Measurements from ENCODE around the gene CCDC92.

CCDC92 gene

GRCh38 chr12:123931686-123932321 lies 40.8 kb downstream of the CCDC92 start:
- no peak overlapping the region for H3K4me3 ChIP-seq (ENCODE audit: low read depth, low read length)
- DNase-seq (ENCODE audit: low read depth) = no peak
- TF ChIP-seq CTCF (IDR thresholded peaks at IDR 0.05; ENCODE audit: insufficient read depth, low read depth, low read length, missing control alignments) = no peak

DNA sequence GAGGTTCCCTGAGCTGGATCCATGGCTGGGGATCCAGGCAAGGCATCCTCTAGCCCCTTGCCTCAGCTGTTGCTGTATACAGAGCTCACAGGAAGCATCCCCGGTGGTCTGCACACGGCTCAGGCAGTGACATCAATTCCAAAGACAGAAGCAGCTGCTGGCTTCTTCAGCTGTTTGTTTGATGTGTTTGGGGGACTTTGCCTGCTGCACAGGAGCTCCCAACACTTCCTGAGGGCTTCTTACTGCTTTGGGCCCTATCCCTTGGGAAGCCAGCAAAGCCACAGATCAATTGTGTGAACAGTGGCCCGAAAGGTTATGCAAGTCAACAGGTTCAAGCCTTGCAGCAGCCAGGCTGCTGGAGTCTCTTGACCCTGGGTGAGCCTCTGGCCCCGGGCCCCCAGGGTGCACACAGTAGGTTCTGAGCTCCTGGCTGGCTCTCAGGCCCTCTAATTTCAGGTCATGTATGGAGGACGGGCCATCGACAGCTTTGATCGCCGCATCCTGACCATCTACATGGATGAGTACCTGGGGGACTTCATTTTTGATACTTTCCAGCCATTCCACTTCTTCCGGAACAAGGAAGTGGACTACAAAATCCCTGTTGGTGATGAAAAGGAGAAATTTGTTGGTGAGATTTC lies 42.6 kb downstream of the CCDC92 start:
- DNase-seq (ENCODE audit: low read depth) = no peak
- no peak for TF ChIP-seq CTCF (IDR thresholded peaks at IDR 0.05; ENCODE audit: insufficient read depth, low read depth, low read length, missing control alignments)
- H3K4me3 ChIP-seq (ENCODE audit: low read depth, low read length) = no peak overlapping the region

- TF ChIP-seq CTCF (IDR thresholded peaks at IDR 0.05; ENCODE audit: insufficient read depth, low read depth, low read length, missing control alignments) = no peak
These were observed 43.7 kb downstream of the CCDC92 start for GRCh38 chr12:123928897-123929296.

GRCh38 chr12:123928274-123928865 lies 44.3 kb downstream of the CCDC92 start:
- TF ChIP-seq CTCF (IDR thresholded peaks at IDR 0.05; ENCODE audit: insufficient read depth, low read depth, low read length, missing control alignments) = no peak
- no peak for DNase-seq (ENCODE audit: low read depth)
- H3K4me3 ChIP-seq (ENCODE audit: low read depth, low read length) = no peak overlapping the region

More at GRCh38 chr12:123928897-123929296, 43.7 kb downstream of the CCDC92 start:
- DNase-seq (ENCODE audit: low read depth) = no peak
- H3K4me3 ChIP-seq (ENCODE audit: low read depth, low read length) = no peak overlapping the region

GRCh38 chr12:123924539-123924938 lies 48.1 kb downstream of the CCDC92 start:
- H3K4me3 ChIP-seq (ENCODE audit: low read depth, low read length) = no peak overlapping the region
- DNase-seq (ENCODE audit: low read depth) = no peak
- no peak for TF ChIP-seq CTCF (IDR thresholded peaks at IDR 0.05; ENCODE audit: insufficient read depth, low read depth, low read length, missing control alignments)

- no peak for TF ChIP-seq CTCF (IDR thresholded peaks at IDR 0.05; ENCODE audit: insufficient read depth, low read depth, low read length, missing control alignments)
- no peak overlapping the region for H3K4me3 ChIP-seq (ENCODE audit: low read depth, low read length)
- no peak for DNase-seq (ENCODE audit: low read depth)
These were observed 48.7 kb downstream of the CCDC92 start for GRCh38 chr12:123923927-123924326.

Data from GM12865 (cell line).